ENCODE data around the gene WIF1.

WIF1 gene

DNA sequence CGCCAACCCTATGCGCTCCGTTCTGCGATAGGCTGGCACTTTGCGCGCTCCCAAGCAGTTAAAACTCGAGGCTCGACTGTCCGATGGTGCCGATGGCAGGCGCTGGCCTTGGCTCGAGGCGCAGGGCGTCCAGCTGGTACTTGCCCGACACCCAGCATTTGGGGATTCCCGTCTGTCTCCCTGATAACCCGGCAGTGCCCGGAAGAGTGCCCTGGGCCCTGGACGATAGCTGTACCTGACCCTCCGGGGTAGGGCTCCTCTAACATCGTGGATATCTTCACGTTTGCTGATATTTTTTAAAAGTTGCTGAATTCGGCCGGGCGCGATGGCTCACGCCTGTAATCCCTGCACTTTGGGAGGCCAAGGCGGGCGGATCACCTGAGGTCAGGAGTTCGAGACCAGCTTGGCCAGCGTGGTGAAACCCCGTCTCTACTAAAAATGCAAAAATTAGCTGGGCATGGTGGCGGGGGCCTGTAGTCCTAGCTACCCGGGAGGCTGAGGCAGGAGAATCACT is 908 bp upstream of the WIF1 start:
- DNase-seq = no peak

DNA sequence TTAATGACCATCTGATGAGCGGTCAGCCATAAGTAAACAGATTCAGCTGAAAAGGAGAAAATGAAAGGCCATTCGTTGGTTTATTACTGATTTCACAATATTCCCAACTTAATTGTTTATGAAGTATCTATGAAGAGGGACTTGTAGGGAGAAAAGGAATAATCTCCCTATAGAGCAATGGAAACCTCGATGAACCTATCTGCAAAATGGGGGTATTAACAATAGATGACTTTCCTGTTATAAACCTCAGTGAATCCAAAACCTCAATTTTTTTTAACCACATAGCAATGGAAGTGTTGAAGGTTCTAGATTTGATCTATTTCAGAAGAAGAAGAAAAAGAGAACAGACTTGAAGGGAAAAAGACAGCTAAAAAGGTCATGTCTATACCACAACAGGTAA is 2.0 kb downstream of the WIF1 start:
- DNase-seq = no peak

DNA sequence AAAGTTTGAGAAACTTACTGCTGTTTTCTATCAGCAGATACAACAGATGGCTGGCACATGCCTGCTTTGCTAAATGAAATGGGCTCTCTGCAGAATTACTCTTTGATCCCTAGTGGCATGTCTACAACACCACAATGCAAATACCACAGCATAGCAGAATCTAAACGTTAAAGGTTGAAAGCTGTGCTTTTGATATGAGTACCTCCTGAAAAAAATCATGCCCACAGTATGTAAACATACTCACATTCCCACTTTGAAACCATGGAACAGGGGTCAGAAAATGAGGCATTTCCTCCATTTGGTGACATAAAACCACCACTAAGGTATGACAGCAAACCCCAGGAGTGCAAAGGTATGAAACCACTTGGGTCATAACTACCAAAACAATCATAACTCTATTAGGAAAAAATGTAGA is 7.5 kb downstream of the WIF1 start:
- no peak for DNase-seq

DNA sequence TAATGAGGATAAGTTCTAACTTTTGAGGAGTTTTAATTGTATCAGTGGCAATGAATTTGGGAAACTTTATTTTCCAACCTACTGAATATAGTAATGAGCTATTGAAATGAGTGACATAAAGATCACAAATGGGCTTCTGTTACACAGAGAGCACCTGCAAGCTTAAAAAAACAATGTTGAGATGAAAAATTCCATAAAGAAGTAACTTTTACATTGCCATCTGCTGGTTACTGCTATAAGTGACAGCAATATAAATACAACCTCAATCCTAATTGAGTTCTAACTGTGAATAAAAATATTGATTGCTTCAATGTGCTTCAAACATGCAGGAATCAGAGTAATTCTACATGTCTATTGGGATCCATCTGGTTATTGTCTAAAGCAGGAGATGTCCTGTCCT is 14.2 kb downstream of the WIF1 start:
- no peak for DNase-seq

DNA sequence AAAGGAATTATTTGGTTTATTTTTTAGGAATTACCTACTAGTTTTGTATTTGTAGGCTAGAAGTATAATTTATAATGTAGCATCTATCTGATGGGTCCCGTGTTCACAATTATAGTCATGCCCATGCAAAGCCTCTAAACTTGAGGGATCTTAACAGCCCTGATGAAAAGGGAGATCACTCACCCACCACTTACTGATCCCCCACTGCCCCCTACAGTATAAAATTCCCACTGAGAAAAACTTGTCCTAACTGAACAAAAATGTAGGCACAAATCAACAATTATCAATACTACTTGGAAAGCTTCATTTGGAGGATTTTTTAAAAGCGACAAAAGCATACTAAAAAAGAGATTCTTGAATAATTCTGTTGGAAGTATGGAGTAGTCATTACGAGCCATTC is 21.0 kb downstream of the WIF1 start:
- DNase-seq = no peak

DNA sequence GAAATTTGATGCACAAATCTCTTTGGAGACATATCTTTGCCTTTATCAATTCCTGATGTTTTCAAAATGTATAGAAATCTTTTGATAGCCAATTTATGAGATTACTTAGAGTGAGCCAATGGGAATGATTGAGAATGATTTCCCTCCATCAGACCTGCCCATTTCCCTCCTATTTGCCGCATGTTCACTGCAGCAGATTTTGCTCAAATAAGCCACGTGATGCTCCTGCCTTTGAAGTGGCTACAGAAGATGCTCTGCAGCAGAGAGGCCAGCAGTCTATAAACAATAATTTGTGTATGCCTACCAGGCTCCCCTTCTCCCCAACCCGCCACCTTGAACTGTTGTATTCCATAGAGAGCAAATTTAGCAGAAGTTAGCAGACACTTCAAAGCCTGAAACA is 21.9 kb downstream of the WIF1 start:
- no peak for DNase-seq

DNA sequence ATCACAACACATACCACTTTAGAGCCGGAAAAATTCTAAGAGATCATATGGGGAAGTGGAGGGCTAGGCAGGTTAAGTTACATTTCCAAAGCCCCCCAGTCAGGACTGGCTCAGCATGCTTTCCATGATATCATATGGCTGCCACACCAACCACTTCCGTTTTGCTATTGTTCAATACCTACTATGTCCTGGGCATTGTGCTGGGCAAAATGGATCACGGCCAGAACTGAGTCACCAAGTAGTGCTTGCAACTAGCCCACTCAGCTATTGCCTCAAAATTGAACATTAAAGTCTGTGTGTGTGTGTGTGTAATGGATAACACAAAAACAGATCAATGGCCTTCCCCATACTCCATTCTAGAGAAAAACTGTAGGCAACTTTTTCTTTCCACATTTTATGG is 22.7 kb downstream of the WIF1 start:
- DNase-seq = no peak

DNA sequence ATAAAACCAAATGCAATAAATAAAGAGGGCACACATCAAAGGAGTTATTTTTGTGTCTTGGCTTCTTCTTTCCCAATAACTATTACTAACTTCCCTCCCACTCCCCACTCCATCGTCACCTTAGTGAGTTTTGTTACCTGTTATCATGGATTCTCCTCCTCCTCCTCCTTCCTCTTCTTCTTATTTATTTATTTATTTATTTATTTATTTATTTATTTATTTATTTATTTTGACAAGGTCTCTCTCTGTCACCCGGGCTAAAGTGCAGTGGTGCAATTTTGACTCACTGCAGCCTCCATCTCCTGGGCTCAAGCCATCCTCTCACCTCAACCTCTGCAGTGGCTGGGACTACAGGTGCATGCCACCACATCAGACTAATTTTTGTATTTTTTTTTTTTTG is 26.4 kb downstream of the WIF1 start:
- no peak for DNase-seq

DNA sequence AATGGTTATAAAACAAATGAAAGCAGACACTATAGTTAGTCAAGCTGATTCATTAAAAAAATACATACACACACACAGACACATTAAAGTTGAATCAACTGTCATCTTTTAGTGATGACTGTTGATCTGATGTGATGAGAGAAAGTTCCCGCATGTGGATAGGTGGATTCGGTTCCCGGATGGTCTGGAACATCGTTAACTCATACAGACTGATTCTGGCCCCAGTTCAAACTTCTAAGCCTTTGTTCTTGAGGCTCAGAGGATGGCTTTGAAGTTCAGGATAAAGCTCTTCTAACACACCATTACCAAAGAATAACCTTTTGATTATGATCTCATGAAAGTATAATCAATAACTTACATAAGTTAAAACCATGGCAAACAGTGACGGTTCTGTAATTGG is 27.5 kb downstream of the WIF1 start:
- no peak for DNase-seq

DNA sequence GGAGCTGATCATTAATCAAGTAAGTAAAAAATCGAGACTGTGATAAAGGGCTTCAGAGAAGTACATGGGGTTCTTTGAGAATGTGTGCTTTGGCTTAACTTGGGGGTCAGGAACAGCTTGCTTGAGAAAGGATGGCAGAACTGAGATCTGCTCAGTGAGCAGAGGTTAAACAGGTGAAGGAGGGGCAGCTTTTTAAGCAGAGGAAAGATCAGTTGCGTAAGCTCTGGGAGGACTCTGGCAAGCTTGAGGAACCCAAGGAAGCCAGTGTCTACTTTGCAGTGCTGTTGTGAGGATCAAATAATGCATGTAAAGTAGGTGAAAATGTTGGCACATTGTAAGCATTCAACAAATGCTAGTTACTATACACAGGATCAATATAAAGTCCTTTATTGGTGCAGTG is 30.6 kb downstream of the WIF1 start:
- DNase-seq = no peak

DNA sequence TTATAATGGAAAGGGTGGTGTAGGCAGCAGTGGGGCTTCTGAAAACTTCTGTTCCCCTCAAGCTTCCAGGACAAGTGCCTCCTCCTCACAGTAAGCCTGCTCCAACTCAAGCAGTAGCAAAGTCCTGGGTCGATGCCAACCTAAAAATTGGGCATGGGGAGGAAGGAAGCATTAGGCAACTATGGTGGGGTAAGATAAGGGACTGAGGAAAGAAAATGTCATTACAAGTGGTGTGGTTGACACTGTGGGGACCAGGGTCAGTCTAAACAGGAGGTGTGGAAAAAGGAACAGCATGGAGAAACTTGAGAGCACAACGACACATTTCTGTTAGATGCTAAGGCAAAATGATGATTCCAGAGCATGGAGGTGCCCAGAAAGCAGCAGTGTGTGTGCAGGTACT is 34.9 kb downstream of the WIF1 start:
- DNase-seq = no peak

DNA sequence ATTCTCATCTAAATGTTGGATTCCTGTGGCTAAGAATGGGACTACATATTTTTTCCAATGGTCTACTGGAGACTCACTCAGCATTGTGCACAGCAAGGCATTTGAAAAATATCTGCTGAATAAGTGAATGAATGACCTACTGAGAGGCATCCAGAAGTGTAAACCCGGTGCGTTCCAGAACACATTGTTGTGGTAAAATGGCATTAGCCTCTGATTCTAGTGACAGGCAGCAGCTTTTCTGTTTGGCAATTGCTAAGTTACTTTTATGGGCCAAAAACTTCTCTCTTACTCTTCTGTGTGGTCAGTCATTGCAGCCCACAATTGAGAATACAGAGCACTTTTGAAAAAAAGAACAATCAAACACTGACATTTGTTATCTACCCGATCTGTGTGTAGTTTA is 36.5 kb downstream of the WIF1 start:
- DNase-seq = no peak

DNA sequence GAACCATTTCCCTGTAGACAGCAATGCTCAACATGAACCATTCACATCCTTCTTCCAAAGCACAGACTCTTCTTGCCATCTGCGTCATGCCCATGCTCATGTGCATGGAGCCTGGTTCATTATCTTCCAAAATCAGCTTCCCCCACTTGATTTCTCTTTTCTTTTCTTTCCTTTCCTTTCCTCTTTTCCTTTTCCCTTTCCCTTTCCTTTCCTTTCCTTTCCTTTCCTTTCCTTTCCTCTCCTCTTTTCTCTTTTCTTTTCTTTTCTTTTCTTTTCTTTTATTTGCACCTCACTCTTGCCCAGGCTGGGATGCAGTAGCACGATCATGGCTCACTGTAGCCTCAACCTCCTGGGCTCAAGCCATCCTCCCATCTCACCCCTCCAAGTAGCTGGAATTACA is 37.5 kb downstream of the WIF1 start:
- no peak for DNase-seq

DNA sequence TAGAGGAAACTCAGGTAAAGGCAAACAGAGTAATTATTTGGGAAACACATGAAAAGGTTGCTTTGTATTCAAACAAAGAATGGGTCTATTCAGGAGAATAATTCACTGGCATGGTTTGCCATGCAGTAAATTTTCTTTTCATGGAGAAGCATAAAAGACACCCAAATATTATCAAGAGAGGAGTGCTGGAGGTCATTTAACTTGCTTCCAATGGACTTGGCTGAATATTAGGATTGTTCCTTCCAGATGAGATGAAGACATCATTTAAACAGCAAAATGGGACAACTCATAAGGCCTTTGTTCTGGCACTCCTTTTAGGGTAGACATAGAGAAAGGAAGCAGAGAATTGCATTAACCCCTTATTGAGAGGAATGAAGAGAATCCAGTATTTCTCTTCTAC is 38.7 kb downstream of the WIF1 start:
- DNase-seq = no peak

DNA sequence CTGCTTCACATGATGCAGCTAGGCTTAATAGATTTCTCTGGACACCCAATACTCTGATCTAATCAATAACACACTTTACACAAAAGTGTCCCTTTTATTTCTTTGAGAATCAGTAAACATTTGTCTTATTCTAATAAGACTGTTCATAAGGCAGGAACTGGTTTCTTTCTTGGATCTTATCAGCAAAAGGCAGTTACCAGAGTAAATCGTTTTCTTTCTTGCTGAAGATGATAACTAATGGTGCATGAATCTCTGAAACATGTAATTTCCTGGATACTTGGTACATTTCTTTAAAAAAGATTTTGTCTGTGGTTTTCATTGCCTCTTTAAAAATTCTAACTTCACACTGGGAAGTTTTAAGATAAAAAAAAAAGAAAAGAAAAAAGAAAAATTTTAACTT is 39.6 kb downstream of the WIF1 start:
- DNase-seq = no peak

DNA sequence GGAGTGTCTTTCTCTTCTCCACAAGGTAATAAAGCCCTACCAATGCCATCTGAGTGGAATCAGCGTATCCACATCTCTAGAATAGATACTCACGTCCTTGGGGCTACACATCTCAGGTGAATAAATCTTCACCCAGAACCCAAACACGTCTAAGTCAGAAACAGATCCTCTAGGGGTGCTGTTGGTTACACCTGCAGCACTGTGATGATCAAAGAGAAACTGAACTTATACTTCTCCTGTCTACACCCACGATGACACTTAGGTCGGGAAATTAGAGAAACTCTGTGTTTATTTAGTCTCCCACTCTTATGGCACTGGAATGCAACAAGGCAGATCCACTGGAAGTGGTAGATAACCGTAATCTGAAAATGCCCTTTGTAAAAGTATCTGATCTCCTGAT is 46.2 kb downstream of the WIF1 start:
- no peak for DNase-seq

DNA sequence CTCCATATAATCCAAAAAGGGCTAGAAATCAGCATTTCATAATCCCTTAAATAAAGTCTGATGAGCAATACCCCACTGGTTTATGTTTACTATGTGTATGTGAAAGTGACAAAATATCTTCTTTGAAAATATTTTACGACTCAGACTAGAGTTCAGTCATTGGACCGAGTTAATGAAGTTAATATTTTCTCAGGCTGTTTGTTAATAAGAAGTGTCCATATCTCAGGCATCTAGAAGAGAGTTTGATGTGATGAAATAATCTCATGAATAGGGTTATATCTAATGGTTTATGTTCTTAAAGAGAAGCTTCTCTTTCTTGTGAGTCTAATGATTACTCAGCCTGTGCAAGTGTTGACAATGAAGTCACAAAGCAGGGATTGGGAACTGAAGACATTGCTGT is 51.8 kb downstream of the WIF1 start:
- no peak for DNase-seq

DNA sequence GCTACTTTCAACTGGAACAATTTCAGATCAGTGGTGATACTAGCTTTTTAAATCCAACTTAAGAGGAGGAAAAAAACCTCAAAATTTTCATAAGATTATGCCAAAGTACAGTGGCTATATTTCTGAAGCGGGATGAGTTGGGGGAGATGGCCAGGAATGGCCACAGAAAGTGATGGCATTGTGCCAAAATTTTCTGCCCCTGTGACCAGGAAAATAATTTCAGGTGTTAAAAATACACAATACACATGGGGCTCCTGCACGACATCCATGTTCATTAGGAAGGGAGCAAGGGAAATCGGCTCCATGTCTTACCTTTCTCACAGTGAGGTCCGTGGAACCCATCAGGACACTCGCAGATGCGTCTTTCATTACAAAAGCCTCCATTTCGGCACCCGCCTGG is 53.7 kb downstream of the WIF1 start:
- DNase-seq = no peak

DNA sequence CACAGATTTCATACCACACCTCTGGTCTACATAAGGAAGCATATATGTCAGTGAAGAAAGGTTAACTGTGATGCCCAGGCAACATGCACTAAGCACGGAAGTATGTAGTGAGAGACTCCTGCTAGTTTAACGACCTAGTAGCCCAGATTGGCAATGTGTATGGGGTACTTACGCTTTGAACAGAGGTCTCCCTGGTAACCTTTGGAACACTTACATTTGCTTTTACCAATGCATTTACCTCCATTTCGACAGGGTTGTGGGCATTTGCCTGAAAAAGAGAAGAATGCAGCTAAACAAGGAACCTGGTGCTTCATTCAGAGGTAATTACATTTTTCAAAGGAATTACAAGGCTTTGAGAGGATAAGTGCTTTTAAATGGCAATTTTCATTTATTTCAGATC is 65.2 kb downstream of the WIF1 start:
- no peak for DNase-seq

DNA sequence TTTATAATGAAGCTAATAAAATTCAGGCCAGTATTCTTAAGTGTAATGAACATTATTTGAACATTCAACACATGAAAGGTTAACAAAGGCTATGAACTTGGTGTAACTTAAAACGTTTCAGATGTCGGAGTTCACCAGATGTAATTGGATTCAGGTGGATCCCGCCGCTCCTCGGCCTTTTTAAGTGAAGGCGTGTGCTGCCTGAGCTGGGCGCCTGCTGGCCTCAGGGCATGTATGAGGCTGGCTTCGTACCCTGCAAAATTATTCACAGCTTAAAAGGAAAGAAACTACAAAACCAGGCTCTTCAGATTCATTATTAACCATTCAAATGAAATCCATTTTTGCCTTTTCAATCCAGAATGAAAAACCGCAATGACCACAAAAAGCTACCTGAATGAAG is 69.9 kb downstream of the WIF1 start:
- no peak for DNase-seq

DNA sequence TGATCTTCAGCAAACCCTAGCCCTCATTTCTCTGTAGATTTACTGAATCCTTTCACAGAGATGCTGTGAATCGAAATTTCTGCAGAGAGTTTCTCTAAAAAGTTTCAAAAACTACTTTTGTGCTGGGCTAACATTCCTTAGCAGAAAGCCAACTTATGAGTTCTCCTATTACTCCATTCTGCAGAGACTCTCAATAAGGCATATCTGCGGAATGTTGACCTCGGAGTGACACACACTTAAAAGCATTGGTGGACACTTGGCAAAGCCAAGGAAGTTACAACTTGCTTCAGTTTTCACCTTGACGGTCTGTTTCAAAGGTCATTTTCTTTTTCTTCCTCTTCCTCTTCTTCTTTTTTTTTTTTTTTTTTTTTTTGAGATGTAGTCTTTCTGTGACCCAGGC is 75.8 kb downstream of the WIF1 start:
- DNase-seq = no peak

DNA sequence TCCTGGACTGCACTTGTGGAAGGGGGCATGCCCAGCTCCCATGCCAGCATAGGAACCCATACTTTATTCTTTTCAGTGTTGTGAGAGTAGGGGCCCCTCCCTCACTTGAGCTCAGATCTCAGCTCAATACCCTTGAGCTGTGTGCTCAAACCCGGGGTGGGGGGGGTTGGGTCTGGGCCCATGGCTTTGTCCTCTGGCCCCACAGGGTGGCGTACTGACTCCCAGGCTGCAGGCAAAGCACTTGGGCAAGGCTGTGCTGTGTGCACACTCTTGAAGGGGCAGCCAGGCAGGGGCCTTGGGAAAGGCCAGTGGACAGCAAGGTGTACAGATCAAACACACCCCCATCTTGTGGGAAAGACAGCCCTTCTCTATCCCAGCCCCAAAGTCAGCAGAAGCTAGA is 81.8 kb downstream of the WIF1 start:
- no peak for DNase-seq

DNA sequence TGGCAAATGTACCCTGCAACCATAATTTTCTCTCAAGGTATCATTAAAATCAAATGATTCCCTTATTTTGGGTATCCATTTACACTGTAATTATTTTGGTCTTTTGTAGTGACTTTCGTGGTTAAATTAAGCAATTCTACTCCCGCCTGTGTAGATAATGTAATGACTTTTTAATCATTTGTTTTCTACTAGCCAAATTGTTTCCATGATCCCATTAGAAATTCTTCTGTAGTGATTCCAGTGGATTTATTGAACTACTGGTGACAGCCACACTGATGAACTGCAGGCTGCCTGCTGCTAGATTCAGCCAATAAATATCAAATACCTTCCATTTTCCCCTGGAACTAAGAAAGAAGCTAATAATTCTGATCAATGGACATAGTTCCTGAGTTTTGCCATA is 96.0 kb downstream of the WIF1 start:
- no peak for DNase-seq

DNA sequence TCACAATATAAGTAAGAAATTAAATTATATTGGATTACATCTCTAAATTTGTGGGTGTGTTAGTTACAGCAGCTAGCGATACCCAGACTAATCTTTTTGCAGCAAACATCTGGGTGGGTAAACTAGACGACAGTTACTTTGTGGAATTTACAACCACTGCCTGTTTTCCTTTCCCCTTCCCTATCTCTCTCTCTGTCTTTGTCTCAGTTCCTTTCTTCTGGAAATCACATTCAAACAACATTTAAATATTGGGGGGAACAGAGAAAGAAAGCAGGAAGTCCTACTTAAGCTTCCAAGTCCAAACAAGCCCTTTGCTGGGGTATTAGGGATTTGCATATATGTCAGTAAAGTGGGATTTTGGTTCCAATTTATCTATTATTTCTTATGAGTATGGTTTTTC is 97.6 kb downstream of the WIF1 start:
- DNase-seq = no peak

DNA sequence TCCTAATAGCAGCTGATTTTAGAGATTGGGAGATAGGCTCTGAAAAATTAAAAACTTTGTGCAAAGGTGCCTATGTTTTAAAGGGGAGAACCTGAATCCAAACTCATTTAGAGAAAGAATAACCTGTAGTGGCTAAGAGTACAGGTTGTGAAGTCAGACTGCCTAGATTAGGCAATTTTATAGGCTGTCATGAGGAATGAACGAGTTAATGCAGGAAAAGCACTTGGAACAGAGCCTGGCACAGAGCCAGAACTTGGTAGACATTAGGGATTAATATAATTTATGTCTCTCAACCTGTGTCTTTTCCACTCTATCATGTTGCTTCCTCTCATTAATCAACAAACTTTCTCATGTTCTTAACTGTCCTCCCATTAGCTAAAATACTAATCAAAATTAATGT is 98.1 kb downstream of the WIF1 start:
- DNase-seq = no peak

DNA sequence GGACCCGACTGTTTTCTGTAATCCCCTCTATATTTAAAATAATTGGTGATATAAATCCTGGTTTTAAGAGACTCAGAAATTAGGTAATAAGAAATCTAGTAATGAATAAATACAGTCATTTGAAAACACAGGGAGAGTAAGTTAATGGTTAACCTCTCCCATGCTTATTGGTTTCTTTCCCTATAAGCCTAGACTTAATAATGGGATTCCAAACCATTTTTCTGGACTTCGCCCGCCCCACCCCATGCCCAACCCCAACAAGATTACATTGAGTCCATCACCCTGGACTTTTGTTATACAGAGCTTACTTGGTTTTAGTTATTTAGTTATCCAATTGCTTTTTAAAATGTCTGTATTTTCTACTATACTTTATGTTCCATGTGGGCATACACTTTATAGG is 98.7 kb downstream of the WIF1 start:
- no peak for DNase-seq
